ENCODE data around the gene PACS2. TPM values are rescaled to one million over a fixed set of nuclear protein-coding genes. Genes with fewer than 3 reads are reported as not detected.
A peak's percentile ranks its signal among the peaks of the same experiment; 100 is the strongest.

The PACS2 gene
- total RNA-seq, 2 donors from 2014 or later = 48.5 to 124 TPM

DNA sequence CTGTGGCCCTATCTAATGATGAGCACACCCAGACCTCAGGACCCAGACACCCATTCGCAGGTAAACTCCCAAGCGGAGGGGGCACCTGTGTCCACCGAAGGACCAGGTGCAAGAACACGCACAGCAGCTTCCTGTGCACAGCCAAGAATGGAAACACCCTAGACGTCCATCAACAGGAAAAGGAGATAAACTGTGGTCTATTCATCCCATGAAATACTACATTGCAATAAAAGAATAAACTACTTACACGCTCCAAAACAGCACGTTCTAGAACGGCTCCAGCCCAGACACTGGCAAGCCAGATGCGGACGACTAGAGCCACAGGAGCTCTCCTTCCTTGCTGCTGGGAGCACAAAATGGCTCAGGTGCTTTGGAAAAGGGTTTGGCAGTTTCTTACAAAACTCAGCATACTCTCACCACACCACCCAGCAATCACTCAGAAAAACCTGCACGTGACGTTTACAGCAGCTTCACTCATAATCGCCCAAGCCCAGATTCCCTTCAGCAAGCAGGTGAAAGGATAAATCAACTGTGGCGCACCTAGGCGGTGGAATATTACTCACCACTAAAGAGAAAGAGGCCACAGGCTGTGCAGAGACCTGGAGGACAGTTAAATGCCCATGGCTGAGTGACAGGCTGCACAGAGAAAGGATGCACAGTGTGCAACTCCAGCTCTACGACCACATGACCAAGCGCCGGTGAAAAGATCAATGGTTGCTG lies 34.7 kb upstream of the PACS2 start:
- Histone ChIP-seq H3K4me3 (no peak overlapping the region), H3K27me3 (replicated peaks; ENCODE audit: insufficient read depth) (no peaks in the 10 kb centered on the region), H3K27ac (no peak overlapping the region), H3K36me3 (no peaks in the 10 kb centered on the region), H3K9me3 (no peaks in the 10 kb centered on the region), H3K4me1 (replicated peaks) (no peaks in the 10 kb centered on the region)
- 86% methylated on average over 18 of the region's 18 CpGs for WGBS
- TF ChIP-seq POLR2A (IDR thresholded peaks at IDR 0.05) (no peak), POLR2AphosphoS5 (IDR thresholded peaks at IDR 0.05) (no peak)
- TF ChIP-seq, protein P1, sequence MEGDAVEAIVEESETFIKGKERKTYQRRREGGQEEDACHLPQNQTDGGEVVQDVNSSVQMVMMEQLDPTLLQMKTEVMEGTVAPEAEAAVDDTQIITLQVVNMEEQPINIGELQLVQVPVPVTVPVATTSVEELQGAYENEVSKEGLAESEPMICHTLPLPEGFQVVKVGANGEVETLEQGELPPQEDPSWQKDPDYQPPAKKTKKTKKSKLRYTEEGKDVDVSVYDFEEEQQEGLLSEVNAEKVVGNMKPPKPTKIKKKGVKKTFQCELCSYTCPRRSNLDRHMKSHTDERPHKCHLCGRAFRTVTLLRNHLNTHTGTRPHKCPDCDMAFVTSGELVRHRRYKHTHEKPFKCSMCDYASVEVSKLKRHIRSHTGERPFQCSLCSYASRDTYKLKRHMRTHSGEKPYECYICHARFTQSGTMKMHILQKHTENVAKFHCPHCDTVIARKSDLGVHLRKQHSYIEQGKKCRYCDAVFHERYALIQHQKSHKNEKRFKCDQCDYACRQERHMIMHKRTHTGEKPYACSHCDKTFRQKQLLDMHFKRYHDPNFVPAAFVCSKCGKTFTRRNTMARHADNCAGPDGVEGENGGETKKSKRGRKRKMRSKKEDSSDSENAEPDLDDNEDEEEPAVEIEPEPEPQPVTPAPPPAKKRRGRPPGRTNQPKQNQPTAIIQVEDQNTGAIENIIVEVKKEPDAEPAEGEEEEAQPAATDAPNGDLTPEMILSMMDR (IDR thresholded peaks at IDR 0.05) = no peak
- no peak for DNase-seq (ENCODE audit: low spot score)
- intact Hi-C loops (cut with DNase I) = loop anchor here (5.0 to 10.0 kb wide), 2 partner anchors 78 to 185 kb away; no protein-coding TSS in a partner anchor

DNA sequence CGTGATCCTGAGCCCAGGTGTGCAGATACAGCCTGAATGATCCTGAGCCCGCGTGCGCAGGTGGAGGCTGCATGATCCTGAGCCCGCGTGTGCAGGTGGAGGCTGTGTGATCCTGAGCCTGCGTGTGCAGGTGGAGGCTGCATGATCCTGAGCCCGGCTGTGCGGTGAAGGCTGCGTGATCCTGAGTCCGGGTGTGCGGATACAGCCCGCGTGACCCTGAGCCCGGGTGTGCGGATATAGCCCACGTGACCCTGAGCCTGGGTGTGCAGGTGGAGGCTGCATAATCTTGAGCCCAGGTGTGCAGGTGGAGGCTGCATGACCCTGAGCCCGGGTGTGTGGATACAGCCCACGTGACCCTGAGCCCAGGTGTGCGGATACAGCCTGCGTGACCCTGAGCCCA lies 34.0 kb upstream of the PACS2 start:
- no peaks in the 10 kb centered on the region for H3K27me3 ChIP-seq (replicated peaks; ENCODE audit: insufficient read depth)
- H3K27ac ChIP-seq = no peak overlapping the region
- TF ChIP-seq, protein P1 (IDR thresholded peaks at IDR 0.05) = no peak
- TF ChIP-seq POLR2A (IDR thresholded peaks at IDR 0.05) = no peak
- TF ChIP-seq POLR2AphosphoS5 (IDR thresholded peaks at IDR 0.05) = no peak
- DNase-seq (ENCODE audit: low spot score) = no peak
- intact Hi-C loops (cut with DNase I) = loop anchor here (5.0 to 10.0 kb wide), 2 partner anchors 78 to 186 kb away; no protein-coding TSS in a partner anchor
- WGBS = 96% methylated on average over 21 of the region's 21 CpGs
- H3K4me3 ChIP-seq = no peak overlapping the region
- no peaks in the 10 kb centered on the region for H3K36me3 ChIP-seq
- H3K4me1 ChIP-seq (replicated peaks) = no peaks in the 10 kb centered on the region
- no peaks in the 10 kb centered on the region for H3K9me3 ChIP-seq

DNA sequence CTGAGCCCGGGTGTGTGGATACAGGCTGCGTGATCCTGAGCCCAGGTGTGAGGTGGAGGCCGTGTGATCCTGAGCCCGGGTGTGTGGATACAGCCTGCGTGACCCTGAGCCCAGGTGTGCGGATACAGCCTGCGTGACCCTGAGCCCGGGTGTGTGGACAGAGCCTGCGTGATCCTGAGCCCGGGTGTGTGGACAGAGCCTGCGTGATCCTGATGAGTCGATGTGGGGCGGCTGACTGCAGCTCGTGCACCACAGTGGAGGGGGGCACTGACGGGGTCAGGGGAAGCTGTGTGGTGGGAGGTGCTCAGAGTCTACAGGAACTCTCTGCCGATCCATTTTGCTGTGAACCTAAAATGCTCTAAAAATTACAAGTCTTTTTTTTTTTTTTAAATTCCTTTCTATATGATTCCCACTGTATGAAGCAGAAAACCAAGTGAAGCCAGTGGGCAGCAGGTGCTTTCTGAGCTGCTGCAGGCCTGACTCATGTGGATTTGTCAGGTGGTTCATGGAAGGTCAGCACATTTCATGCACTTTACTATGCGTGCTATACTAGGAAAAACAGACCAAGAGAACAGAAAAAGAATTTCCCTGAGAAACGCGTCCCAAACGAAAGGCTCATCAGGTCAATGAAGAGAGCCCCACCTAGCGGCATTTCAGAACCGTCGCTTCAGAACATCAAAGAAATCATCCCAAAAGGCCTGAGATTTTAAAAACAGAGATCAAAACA lies 33.0 kb upstream of the PACS2 start:
- intact Hi-C loops (cut with DNase I) = loop anchor here (5.0 to 10.0 kb wide), 2 partner anchors 79 to 187 kb away; no protein-coding TSS in a partner anchor
- Histone ChIP-seq H3K4me1 (replicated peaks) (no peaks in the 10 kb centered on the region), H3K27ac (no peak overlapping the region), H3K27me3 (replicated peaks; ENCODE audit: insufficient read depth) (no peaks in the 10 kb centered on the region), H3K36me3 (no peaks in the 10 kb centered on the region), H3K9me3 (no peaks in the 10 kb centered on the region), H3K4me3 (no peak overlapping the region)
- DNase-seq (ENCODE audit: low spot score) = no peak
- no peak for TF ChIP-seq POLR2A (IDR thresholded peaks at IDR 0.05)
- TF ChIP-seq, protein P1 (IDR thresholded peaks at IDR 0.05) = peak; percentile 20 to 66 (median 51)
- TF ChIP-seq POLR2AphosphoS5 (IDR thresholded peaks at IDR 0.05) = peak; percentile 12
- 63% methylated on average over 23 of the region's 23 CpGs for WGBS

DNA sequence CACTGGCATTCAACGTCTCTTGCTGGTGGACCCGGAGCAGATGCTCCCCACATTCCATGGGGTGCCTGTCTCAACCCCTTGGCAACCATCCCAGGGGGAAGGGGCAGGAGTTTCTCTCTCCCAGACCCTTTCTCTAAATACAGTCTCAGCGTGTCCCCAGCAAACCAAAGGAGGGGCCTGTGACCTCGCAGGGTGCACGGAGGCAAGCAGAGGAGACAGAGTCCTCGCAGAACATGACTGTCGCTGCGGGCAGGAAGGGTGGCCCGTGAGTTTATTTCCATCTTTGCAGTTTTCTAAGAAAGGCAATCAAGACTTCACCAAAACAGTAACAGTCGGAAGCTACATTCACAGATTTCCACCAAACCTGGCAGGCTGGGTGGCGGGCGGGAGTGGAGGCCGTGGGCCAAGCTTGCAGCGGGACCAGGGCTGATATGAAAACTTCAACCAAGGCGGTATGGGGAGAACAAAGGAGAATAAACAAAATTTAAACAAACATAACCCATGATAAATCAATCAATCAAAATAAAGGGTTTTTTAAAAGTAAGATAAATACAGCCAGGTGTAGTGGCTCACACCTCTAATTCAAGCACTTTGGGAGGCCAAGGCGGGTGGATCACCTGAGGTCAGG lies 32.3 kb upstream of the PACS2 start:
- no peak overlapping the region for H3K4me3 ChIP-seq
- no peaks in the 10 kb centered on the region for H3K9me3 ChIP-seq
- no peak for TF ChIP-seq POLR2A (IDR thresholded peaks at IDR 0.05)
- no peak for TF ChIP-seq POLR2AphosphoS5 (IDR thresholded peaks at IDR 0.05)
- TF ChIP-seq, protein P1 (IDR thresholded peaks at IDR 0.05) = no peak
- H3K36me3 ChIP-seq = no peaks in the 10 kb centered on the region
- intact Hi-C loops (cut with DNase I) = loop anchor here (5.0 to 10.0 kb wide), 2 partner anchors 80 to 187 kb away; no protein-coding TSS in a partner anchor
- no peak for DNase-seq (ENCODE audit: low spot score)
- H3K27me3 ChIP-seq (replicated peaks; ENCODE audit: insufficient read depth) = no peaks in the 10 kb centered on the region
- H3K4me1 ChIP-seq (replicated peaks) = no peaks in the 10 kb centered on the region
- WGBS = 73% methylated on average over 16 of the region's 16 CpGs
- H3K27ac ChIP-seq = no peak overlapping the region

Measured in prostate gland (tissue), 2 donors.